ENCODE data around the gene GALNT2.

Gene GALNT2

GRCh38 chr1:230167419-230167852 is 100.4 kb downstream of the GALNT2 start:
- H3K27ac ChIP-seq = no peak overlapping the region
- no peak for TF ChIP-seq CTCF (IDR thresholded peaks at IDR 0.05)
- H3K4me3 ChIP-seq = no peak overlapping the region
- no peak for DNase-seq (ENCODE audit: low spot score)

- TF ChIP-seq CTCF (IDR thresholded peaks at IDR 0.05) = no peak
- Histone ChIP-seq H3K4me3 (peak overlapping the region; percentile 56), H3K27ac (peak overlapping the region; percentile 56 to 75)
- no peak for DNase-seq (ENCODE audit: low spot score)
Observed at GRCh38 chr1:230169454-230170152, 102.6 kb downstream of the GALNT2 start.

GRCh38 chr1:230170153-230170547 is 103.1 kb downstream of the GALNT2 start:
- no peak for TF ChIP-seq CTCF (IDR thresholded peaks at IDR 0.05)
- peak overlapping the region; percentile 56 for H3K4me3 ChIP-seq
- DNase-seq (ENCODE audit: low spot score) = no peak
- peak overlapping the region; percentile 56 to 75 for H3K27ac ChIP-seq

GRCh38 chr1:230170622-230171021 is 103.6 kb downstream of the GALNT2 start:
- no peak for DNase-seq (ENCODE audit: low spot score)
- Histone ChIP-seq H3K27ac (peak overlapping the region; percentile 56 to 75), H3K4me3 (no peak overlapping the region)
- TF ChIP-seq CTCF (IDR thresholded peaks at IDR 0.05) = no peak

- TF ChIP-seq CTCF (IDR thresholded peaks at IDR 0.05) = no peak
- Histone ChIP-seq H3K4me3 (no peak overlapping the region), H3K27ac (peak overlapping the region; percentile 40 to 75)
- DNase-seq (ENCODE audit: low spot score) = no peak
Observed at GRCh38 chr1:230171356-230172015, 104.4 kb downstream of the GALNT2 start.

- TF ChIP-seq CTCF (IDR thresholded peaks at IDR 0.05) = no peak
- peak overlapping the region; percentile 40 to 63 for H3K27ac ChIP-seq
- DNase-seq (ENCODE audit: low spot score) = no peak
- no peak overlapping the region for H3K4me3 ChIP-seq
Observed at GRCh38 chr1:230172016-230172537, 105.0 kb downstream of the GALNT2 start.
